Mucosa of stomach (tissue), 1 donor: ENCODE measurements around the gene TRMT10B.
"Not testable (repeated sequence)": the region's sequence is repeated elsewhere in the genome, so short reads cannot be mapped to it uniquely, and the experiment has no call there.

Source experiments
- H3K27me3 ChIP-seq: one replicate; pipeline ENCODE4 v1.7.0; 2013; ENCODE audit warnings: mild to moderate bottlenecking, low read length; ENCODE audit not compliant: control insufficient read depth, insufficient read depth
- H3K36me3 ChIP-seq: one replicate; pipeline ENCODE4 v1.7.0; 2013; ENCODE audit warnings: low read length; ENCODE audit not compliant: control insufficient read depth, insufficient read depth
- H3K4me1 ChIP-seq: one replicate; pipeline ENCODE4 v1.7.0; 2013; ENCODE audit warnings: mild to moderate bottlenecking, low read length; ENCODE audit not compliant: control insufficient read depth, insufficient read depth
- H3K4me3 ChIP-seq: one replicate; pipeline ENCODE4 v1.7.0; 2013; ENCODE audit warnings: low read length
- H3K9ac ChIP-seq: one replicate; pipeline ENCODE4 v1.7.0; 2013; ENCODE audit warnings: mild to moderate bottlenecking, low read length, moderate library complexity
- H3K9me3 ChIP-seq: one replicate; pipeline ENCODE4 v1.7.0; 2013; ENCODE audit warnings: mild to moderate bottlenecking, low read length, moderate library complexity; ENCODE audit not compliant: control insufficient read depth
- donor health status: Pancreatic carcinoma.

TRMT10B gene

GRCh38 chr9:37809676-37810075 lies 56.1 kb downstream of the TRMT10B start:
- not testable (repeated sequence) for H3K9me3 ChIP-seq, H3K36me3 ChIP-seq, H3K4me3 ChIP-seq, H3K4me1 ChIP-seq, H3K9ac ChIP-seq, H3K27me3 ChIP-seq

GRCh38 chr9:37811906-37812476 lies 58.4 kb downstream of the TRMT10B start:
- no peaks in the 10 kb centered on the region for H3K9me3 ChIP-seq
- H3K9ac ChIP-seq = no peak overlapping the region
- H3K27me3 ChIP-seq = no peaks in the 10 kb centered on the region
- no peaks in the 10 kb centered on the region for H3K36me3 ChIP-seq
- no peak overlapping the region for H3K4me3 ChIP-seq
- no peaks in the 10 kb centered on the region for H3K4me1 ChIP-seq

GRCh38 chr9:37812773-37813379 lies 59.3 kb downstream of the TRMT10B start:
- H3K9ac ChIP-seq = no peak overlapping the region
- no peaks in the 10 kb centered on the region for H3K9me3 ChIP-seq

GRCh38 chr9:37818849-37819248 lies 65.2 kb downstream of the TRMT10B start:
- no peaks in the 10 kb centered on the region for H3K4me1 ChIP-seq
- H3K27me3 ChIP-seq = no peaks in the 10 kb centered on the region
- H3K9me3 ChIP-seq = no peaks in the 10 kb centered on the region
- no peak overlapping the region for H3K4me3 ChIP-seq
- no peak overlapping the region for H3K9ac ChIP-seq
- no peaks in the 10 kb centered on the region for H3K36me3 ChIP-seq

More at GRCh38 chr9:37812773-37813379, 59.3 kb downstream of the TRMT10B start:
- Histone ChIP-seq H3K4me3 (no peak overlapping the region), H3K4me1 (no peaks in the 10 kb centered on the region), H3K27me3 (no peaks in the 10 kb centered on the region), H3K36me3 (no peaks in the 10 kb centered on the region)

- Histone ChIP-seq H3K4me1 (no peaks in the 10 kb centered on the region), H3K4me3 (no peak overlapping the region), H3K9me3 (no peaks in the 10 kb centered on the region), H3K9ac (no peak overlapping the region), H3K27me3 (no peaks in the 10 kb centered on the region), H3K36me3 (no peaks in the 10 kb centered on the region)
Observed at GRCh38 chr9:37820142-37820541, 66.5 kb downstream of the TRMT10B start.

- H3K4me1 ChIP-seq, H3K9ac ChIP-seq, H3K9me3 ChIP-seq, H3K36me3 ChIP-seq, H3K27me3 ChIP-seq, H3K4me3 ChIP-seq: not testable (repeated sequence)
Observed at GRCh38 chr9:37825174-37825573, 71.6 kb downstream of the TRMT10B start.

- H3K4me1 ChIP-seq = no peaks in the 10 kb centered on the region
- H3K9ac ChIP-seq = no peak overlapping the region
- no peaks in the 10 kb centered on the region for H3K36me3 ChIP-seq
- H3K27me3 ChIP-seq = no peaks in the 10 kb centered on the region
- H3K9me3 ChIP-seq = no peaks in the 10 kb centered on the region
- H3K4me3 ChIP-seq = no peak overlapping the region
Observed at GRCh38 chr9:37827483-37828165, 74.0 kb downstream of the TRMT10B start.
